ENCODE measurements around the gene RPAP3.
A peak's percentile ranks its signal among the peaks of the same experiment; 100 is the strongest.

The RPAP3 gene

GRCh38 chr12:47652521-47653234 lies 53.2 kb downstream of the RPAP3 start:
- H3K14ac ChIP-seq (ENCODE audit: low read length): no peak overlapping the region
- no peak overlapping the region for H3K23ac ChIP-seq (ENCODE audit: low read depth, low read length, poor library complexity)
- H2BK12ac ChIP-seq (ENCODE audit: low read length): no peak overlapping the region
- no peak for DNase-seq (ENCODE audit: low spot score)
- no peak overlapping the region for H2AK5ac ChIP-seq (ENCODE audit: low read depth, low read length)
- WGBS, 2 donors (ENCODE audit: extremely low coverage in 2 of 2, insufficient read length in 2 of 2, insufficient replicate concordance in 1 of 2): no CpG with 5 or more reads among the region's 4 CpGs
- no peaks in the 10 kb centered on the region for H3K79me1 ChIP-seq (ENCODE audit: low read depth, low read length)
- no peak overlapping the region for H2BK120ac ChIP-seq (ENCODE audit: low read depth, low read length)
- no peak overlapping the region for H3K27ac ChIP-seq (replicated peaks; ENCODE audit: low read length)
- no peak overlapping the region for H3K9ac ChIP-seq (ENCODE audit: low read depth, low read length, poor library complexity)
- peaks cover 0 to 20% of the 10 kb centered on the region in 2 donors for H3K36me3 ChIP-seq (replicated peaks in 1 of 2; ENCODE audit: control insufficient read depth in 2 of 2, insufficient read depth in 2 of 2, low read length in 2 of 2)
- H2BK15ac ChIP-seq (ENCODE audit: low read length): no peak overlapping the region
- H2AFZ ChIP-seq (ENCODE audit: low read length): no peak overlapping the region
- H2BK5ac ChIP-seq (ENCODE audit: low read length): no peak overlapping the region
- H4K91ac ChIP-seq (ENCODE audit: low read depth, low read length, poor library complexity): no peak overlapping the region
- H3K4me1 ChIP-seq (ENCODE audit: control insufficient read depth in 2 of 2, insufficient read depth in 1 of 2, low read depth in 1 of 2, low read length in 2 of 2): peaks cover 4 to 6% of the 10 kb centered on the region in 2 donors
- no peaks in the 10 kb centered on the region for H3K9me3 ChIP-seq (replicated peaks in 1 of 2; ENCODE audit: control insufficient read depth in 2 of 2, insufficient read depth in 1 of 2, low read depth in 1 of 2, low read length in 2 of 2)
- H3K4me2 ChIP-seq (ENCODE audit: insufficient read depth, low read length, poor library complexity, severe bottlenecking): no peak overlapping the region
- no peak overlapping the region for H3K4ac ChIP-seq (ENCODE audit: low read length)
- no peak overlapping the region for H4K8ac ChIP-seq (ENCODE audit: low read depth, low read length)
- no peaks in the 10 kb centered on the region for H3K27me3 ChIP-seq (ENCODE audit: control insufficient read depth in 3 of 3, insufficient read depth in 3 of 3, low read depth in 1 of 3, low read length in 3 of 3)
- no peak overlapping the region for H3K4me3 ChIP-seq (ENCODE audit: low read length in 2 of 2)
- no peak overlapping the region for H3K18ac ChIP-seq (ENCODE audit: low read length)

- no peak overlapping the region for H3K4ac ChIP-seq (ENCODE audit: low read length)
- H2BK12ac ChIP-seq (ENCODE audit: low read length): no peak overlapping the region
- no peak overlapping the region for H2BK5ac ChIP-seq (ENCODE audit: low read length)
- peaks cover 4 to 6% of the 10 kb centered on the region in 2 donors for H3K4me1 ChIP-seq (ENCODE audit: control insufficient read depth in 2 of 2, insufficient read depth in 1 of 2, low read depth in 1 of 2, low read length in 2 of 2)
- no peak overlapping the region for H3K4me2 ChIP-seq (ENCODE audit: insufficient read depth, low read length, poor library complexity, severe bottlenecking)
- no peak overlapping the region for H3K27ac ChIP-seq (replicated peaks; ENCODE audit: low read length)
- no peak overlapping the region for H2AFZ ChIP-seq (ENCODE audit: low read length)
- no peak overlapping the region for H3K4me3 ChIP-seq (ENCODE audit: low read length in 2 of 2)
- no peak overlapping the region for H2AK5ac ChIP-seq (ENCODE audit: low read depth, low read length)
- no peaks in the 10 kb centered on the region for H3K27me3 ChIP-seq (ENCODE audit: control insufficient read depth in 3 of 3, insufficient read depth in 3 of 3, low read depth in 1 of 3, low read length in 3 of 3)
- no peak overlapping the region for H2BK15ac ChIP-seq (ENCODE audit: low read length)
- peak; percentile 17 for DNase-seq (ENCODE audit: low spot score)
- WGBS, 2 donors (ENCODE audit: extremely low coverage in 2 of 2, insufficient read length in 2 of 2, insufficient replicate concordance in 1 of 2): no CpG with 5 or more reads among the region's 12 CpGs
- H4K8ac ChIP-seq (ENCODE audit: low read depth, low read length): no peak overlapping the region
- no peaks in the 10 kb centered on the region for H3K9me3 ChIP-seq (replicated peaks in 1 of 2; ENCODE audit: control insufficient read depth in 2 of 2, insufficient read depth in 1 of 2, low read depth in 1 of 2, low read length in 2 of 2)
- H3K36me3 ChIP-seq (replicated peaks in 1 of 2; ENCODE audit: control insufficient read depth in 2 of 2, insufficient read depth in 2 of 2, low read length in 2 of 2): peaks cover 0 to 9% of the 10 kb centered on the region in 2 donors
- no peak overlapping the region for H3K9ac ChIP-seq (ENCODE audit: low read depth, low read length, poor library complexity)
- no peak overlapping the region for H3K23ac ChIP-seq (ENCODE audit: low read depth, low read length, poor library complexity)
- no peak overlapping the region for H2BK120ac ChIP-seq (ENCODE audit: low read depth, low read length)
- H3K14ac ChIP-seq (ENCODE audit: low read length): no peak overlapping the region
- no peak overlapping the region for H4K91ac ChIP-seq (ENCODE audit: low read depth, low read length, poor library complexity)
- H3K79me1 ChIP-seq (ENCODE audit: low read depth, low read length): no peaks in the 10 kb centered on the region
- no peak overlapping the region for H3K18ac ChIP-seq (ENCODE audit: low read length)
Measured at GRCh38 chr12:47651368-47652254, 54.2 kb downstream of the RPAP3 start.

GRCh38 chr12:47650469-47650868 lies 55.4 kb downstream of the RPAP3 start:
- no peak overlapping the region for H2AK5ac ChIP-seq (ENCODE audit: low read depth, low read length)
- no peaks in the 10 kb centered on the region for H3K79me1 ChIP-seq (ENCODE audit: low read depth, low read length)
- H4K8ac ChIP-seq (ENCODE audit: low read depth, low read length): no peak overlapping the region
- H3K4me1 ChIP-seq (ENCODE audit: control insufficient read depth in 2 of 2, insufficient read depth in 1 of 2, low read depth in 1 of 2, low read length in 2 of 2): peaks cover 4% of the 10 kb centered on the region in 2 donors
- no peak overlapping the region for H3K9ac ChIP-seq (ENCODE audit: low read depth, low read length, poor library complexity)
- no peak overlapping the region for H2AFZ ChIP-seq (ENCODE audit: low read length)
- H3K4me2 ChIP-seq (ENCODE audit: insufficient read depth, low read length, poor library complexity, severe bottlenecking): no peak overlapping the region
- no peak overlapping the region for H3K4ac ChIP-seq (ENCODE audit: low read length)
- no CpG with 5 or more reads among the region's 1 CpG for WGBS, 2 donors (ENCODE audit: extremely low coverage in 2 of 2, insufficient read length in 2 of 2, insufficient replicate concordance in 1 of 2)
- no peak for DNase-seq (ENCODE audit: low spot score)
- no peak overlapping the region for H3K4me3 ChIP-seq (ENCODE audit: low read length in 2 of 2)
- H3K9me3 ChIP-seq (replicated peaks in 1 of 2; ENCODE audit: control insufficient read depth in 2 of 2, insufficient read depth in 1 of 2, low read depth in 1 of 2, low read length in 2 of 2): no peaks in the 10 kb centered on the region
- no peak overlapping the region for H4K91ac ChIP-seq (ENCODE audit: low read depth, low read length, poor library complexity)
- H2BK120ac ChIP-seq (ENCODE audit: low read depth, low read length): no peak overlapping the region
- no peak overlapping the region for H3K18ac ChIP-seq (ENCODE audit: low read length)
- no peak overlapping the region for H2BK12ac ChIP-seq (ENCODE audit: low read length)
- no peak overlapping the region for H2BK5ac ChIP-seq (ENCODE audit: low read length)
- no peak overlapping the region for H3K27ac ChIP-seq (replicated peaks; ENCODE audit: low read length)
- no peaks in the 10 kb centered on the region for H3K36me3 ChIP-seq (replicated peaks in 1 of 2; ENCODE audit: control insufficient read depth in 2 of 2, insufficient read depth in 2 of 2, low read length in 2 of 2)
- H3K23ac ChIP-seq (ENCODE audit: low read depth, low read length, poor library complexity): no peak overlapping the region
- H2BK15ac ChIP-seq (ENCODE audit: low read length): no peak overlapping the region
- H3K14ac ChIP-seq (ENCODE audit: low read length): no peak overlapping the region
- no peaks in the 10 kb centered on the region for H3K27me3 ChIP-seq (ENCODE audit: control insufficient read depth in 3 of 3, insufficient read depth in 3 of 3, low read depth in 1 of 3, low read length in 3 of 3)

- H2BK120ac ChIP-seq (ENCODE audit: low read depth, low read length): no peak overlapping the region
- no peak overlapping the region for H2AK5ac ChIP-seq (ENCODE audit: low read depth, low read length)
- H3K79me1 ChIP-seq (ENCODE audit: low read depth, low read length): no peaks in the 10 kb centered on the region
- peaks cover 4% of the 10 kb centered on the region in 2 donors for H3K4me1 ChIP-seq (ENCODE audit: control insufficient read depth in 2 of 2, insufficient read depth in 1 of 2, low read depth in 1 of 2, low read length in 2 of 2)
- H4K8ac ChIP-seq (ENCODE audit: low read depth, low read length): no peak overlapping the region
- H3K27me3 ChIP-seq (ENCODE audit: control insufficient read depth in 3 of 3, insufficient read depth in 3 of 3, low read depth in 1 of 3, low read length in 3 of 3): no peaks in the 10 kb centered on the region
- H3K4ac ChIP-seq (ENCODE audit: low read length): no peak overlapping the region
- no peak overlapping the region for H3K14ac ChIP-seq (ENCODE audit: low read length)
- H2AFZ ChIP-seq (ENCODE audit: low read length): no peak overlapping the region
- no CpG with 5 or more reads among the region's 2 CpGs for WGBS, 2 donors (ENCODE audit: extremely low coverage in 2 of 2, insufficient read length in 2 of 2, insufficient replicate concordance in 1 of 2)
- H3K27ac ChIP-seq (replicated peaks; ENCODE audit: low read length): no peak overlapping the region
- no peak for DNase-seq (ENCODE audit: low spot score)
- no peaks in the 10 kb centered on the region for H3K36me3 ChIP-seq (replicated peaks in 1 of 2; ENCODE audit: control insufficient read depth in 2 of 2, insufficient read depth in 2 of 2, low read length in 2 of 2)
- H4K91ac ChIP-seq (ENCODE audit: low read depth, low read length, poor library complexity): no peak overlapping the region
- no peak overlapping the region for H2BK5ac ChIP-seq (ENCODE audit: low read length)
- H3K4me2 ChIP-seq (ENCODE audit: insufficient read depth, low read length, poor library complexity, severe bottlenecking): no peak overlapping the region
- H2BK12ac ChIP-seq (ENCODE audit: low read length): no peak overlapping the region
- no peaks in the 10 kb centered on the region for H3K9me3 ChIP-seq (replicated peaks in 1 of 2; ENCODE audit: control insufficient read depth in 2 of 2, insufficient read depth in 1 of 2, low read depth in 1 of 2, low read length in 2 of 2)
- H3K4me3 ChIP-seq (ENCODE audit: low read length in 2 of 2): no peak overlapping the region
- no peak overlapping the region for H3K9ac ChIP-seq (ENCODE audit: low read depth, low read length, poor library complexity)
- no peak overlapping the region for H3K23ac ChIP-seq (ENCODE audit: low read depth, low read length, poor library complexity)
- no peak overlapping the region for H2BK15ac ChIP-seq (ENCODE audit: low read length)
- H3K18ac ChIP-seq (ENCODE audit: low read length): no peak overlapping the region
Measured at GRCh38 chr12:47649381-47649780, 56.4 kb downstream of the RPAP3 start.
